ENCODE results near the gene PSMC3. TPM values are rescaled to one million over a fixed set of nuclear protein-coding genes. Genes with fewer than 3 reads are reported as not detected.

The PSMC3 gene
- total and polyA plus RNA-seq, 2 of the 13 experiments (the other 11 are each of a cell fraction or from before 2014, with no cell fraction given), result 75.8 to 214 TPM

GRCh38 chr11:47440054-47440476 lies 13.8 kb upstream of the PSMC3 start (continued):
- TF ChIP-seq ZNF691 (CRISPR knock-in tag; IDR thresholded peaks at IDR 0.05; ENCODE audit: borderline replicate concordance, low read depth), result no peak
- no peak for TF ChIP-seq ZNF574 (CRISPR knock-in tag; IDR thresholded peaks at IDR 0.05)
- TF ChIP-seq MAF1 (CRISPR knock-in tag; IDR thresholded peaks at IDR 0.05; ENCODE audit: borderline replicate concordance), result no peak
- TF ChIP-seq HDAC2 (CRISPR knock-in tag; IDR thresholded peaks at IDR 0.05), result peak; percentile 75; the same call in 1 of the 2 replicates
- no peak for TF ChIP-seq ZNF501 (CRISPR knock-in tag; IDR thresholded peaks at IDR 0.05)
- no peak for TF ChIP-seq SNAI1 (CRISPR knock-in tag; IDR thresholded peaks at IDR 0.05; ENCODE audit: borderline replicate concordance)
- no peak for TF ChIP-seq ZNF512 (CRISPR knock-in tag; IDR thresholded peaks at IDR 0.05)
- no peak for TF ChIP-seq SOX5 (CRISPR knock-in tag; IDR thresholded peaks at IDR 0.05; ENCODE audit: borderline replicate concordance)
- TF ChIP-seq SIN3A (IDR thresholded peaks at IDR 0.05; ENCODE audit: borderline replicate concordance, low read depth, low read length), result no peak
- no peak for TF ChIP-seq KMT2A (CRISPR knock-in tag; IDR thresholded peaks at IDR 0.05)
- no peak for TF ChIP-seq ZNF432 (CRISPR knock-in tag; IDR thresholded peaks at IDR 0.05; ENCODE audit: borderline replicate concordance)
- TF ChIP-seq KAT7 (CRISPR knock-in tag; IDR thresholded peaks at IDR 0.05; ENCODE audit: borderline replicate concordance), result no peak
- TF ChIP-seq PATZ1 (CRISPR knock-in tag; IDR thresholded peaks at IDR 0.05), result no peak; the same call in 1 of the 2 replicates
- no peak for TF ChIP-seq BRD4 (CRISPR knock-in tag; IDR thresholded peaks at IDR 0.05)
- no peak for TF ChIP-seq ZNF746 (CRISPR knock-in tag; IDR thresholded peaks at IDR 0.05)
- TF ChIP-seq ZKSCAN8 (CRISPR knock-in tag; IDR thresholded peaks at IDR 0.05; ENCODE audit: borderline replicate concordance), result 0 out of 2 replicates have a peak, but pooled peaks have one; percentile 15
- TF ChIP-seq MAFK (conservative IDR thresholded peaks at IDR 0.05 in 1 of 2, IDR thresholded peaks at IDR 0.05 in 1 of 2; ENCODE audit: low read length in 2 of 2), result no peak
- no peak for TF ChIP-seq HNRNPLL (IDR thresholded peaks at IDR 0.05; ENCODE audit: low read depth, low read length, poor library complexity, severe bottlenecking)
- no peak for TF ChIP-seq SIX4 (CRISPR knock-in tag; IDR thresholded peaks at IDR 0.05)
- no peak for TF ChIP-seq ZNF839 (CRISPR knock-in tag; IDR thresholded peaks at IDR 0.05; ENCODE audit: borderline replicate concordance)
- TF ChIP-seq POGZ (CRISPR knock-in tag; IDR thresholded peaks at IDR 0.05), result peak; percentile 78
- TF ChIP-seq ZNF549 (CRISPR knock-in tag; IDR thresholded peaks at IDR 0.05), result no peak
- no peak for TF ChIP-seq ONECUT2 (CRISPR knock-in tag; IDR thresholded peaks at IDR 0.05)
- TF ChIP-seq TSC22D2 (CRISPR knock-in tag; IDR thresholded peaks at IDR 0.05; ENCODE audit: borderline replicate concordance), result no peak
- no peak for TF ChIP-seq ZNF773 (CRISPR knock-in tag; IDR thresholded peaks at IDR 0.05; ENCODE audit: borderline replicate concordance)
- TF ChIP-seq ZNF891 (CRISPR knock-in tag; IDR thresholded peaks at IDR 0.05), result no peak
